H9 (cell line): ENCODE data around the gene EDEM2. TPM values are rescaled to one million over a fixed set of nuclear protein-coding genes. Genes with fewer than 3 reads are reported as not detected.
A peak's percentile ranks its signal among the peaks of the same experiment; 100 is the strongest.

Source experiments
- DNase-seq: peaks from one replicate; pipeline ENCODE4 v3.0.0-alpha.2; 2017
- H2AFZ ChIP-seq: one replicate; pipeline ENCODE4 v1.6.1; 2013; ENCODE audit warnings: mild to moderate bottlenecking, low read length, control low read depth, moderate library complexity
- H2AK5ac ChIP-seq: 2 replicates; pipeline ENCODE4 v1.6.1; 2013; ENCODE audit warnings: low read length, control low read depth, mixed read lengths; ENCODE audit not compliant: insufficient read length
- H2BK120ac ChIP-seq: one replicate; pipeline ENCODE4 v1.6.1; 2013; ENCODE audit warnings: low read depth, mild to moderate bottlenecking, low read length, control low read depth, inconsistent platforms; ENCODE audit not compliant: poor library complexity, severe bottlenecking
- H2BK12ac ChIP-seq: 2 replicates; pipeline ENCODE4 v1.6.1; 2013; ENCODE audit warnings: low read length, control low read depth, mixed read lengths, low read depth; ENCODE audit not compliant: insufficient read length
- H2BK15ac ChIP-seq: 2 replicates; pipeline ENCODE4 v1.6.1; 2013; ENCODE audit warnings: low read depth, low read length, control low read depth
- H2BK20ac ChIP-seq: one replicate; pipeline ENCODE4 v1.6.1; 2013; ENCODE audit warnings: low read depth, mild to moderate bottlenecking, low read length, control low read depth, inconsistent platforms; ENCODE audit not compliant: poor library complexity, severe bottlenecking
- H2BK5ac ChIP-seq: 2 replicates; pipeline ENCODE4 v1.6.1; 2013; ENCODE audit warnings: low read length, control low read depth, mixed read lengths; ENCODE audit not compliant: insufficient read length
- H3K14ac ChIP-seq: 2 replicates; pipeline ENCODE4 v1.6.1; 2013; ENCODE audit warnings: low read length, control low read depth; ENCODE audit not compliant: insufficient read depth
- H3K18ac ChIP-seq: 2 replicates; pipeline ENCODE4 v1.6.1; 2013; ENCODE audit warnings: low read depth, mild to moderate bottlenecking, mixed read lengths, low read length, control low read depth; ENCODE audit not compliant: insufficient read length
- H3K23ac ChIP-seq: 2 replicates; pipeline ENCODE4 v1.6.1; 2013; ENCODE audit warnings: low read length, control low read depth, mixed read lengths, low read depth; ENCODE audit not compliant: insufficient read length
- H3K23me2 ChIP-seq: 2 replicates; pipeline ENCODE4 v1.6.1; 2013; ENCODE audit warnings: low read depth, mild to moderate bottlenecking, mixed read lengths, low read length, control low read depth; ENCODE audit not compliant: insufficient read length, poor library complexity, severe bottlenecking
- H3K27ac ChIP-seq: 2 replicates; pipeline ENCODE4 v1.5.1; 2013; ENCODE audit warnings: low read length, control low read depth, mixed read lengths, low read depth; ENCODE audit not compliant: insufficient read length
- H3K27me3 ChIP-seq: 2 replicates; pipeline ENCODE4 v1.6.1; 2013; ENCODE audit warnings: low read length, control low read depth, inconsistent platforms; ENCODE audit not compliant: insufficient read depth
- H3K4ac ChIP-seq: 2 replicates; pipeline ENCODE4 v1.6.1; 2013; ENCODE audit warnings: low read depth, mild to moderate bottlenecking, control low read depth, inconsistent platforms, low read length, moderate library complexity
- H3K4me1 ChIP-seq: 2 replicates; pipeline ENCODE4 v1.6.1; 2013; ENCODE audit warnings: low read length, control low read depth, inconsistent platforms; ENCODE audit not compliant: insufficient read depth
- H3K4me2 ChIP-seq: 2 replicates; pipeline ENCODE4 v1.6.1; 2013; ENCODE audit warnings: low read length, control low read depth, mixed read lengths; ENCODE audit not compliant: insufficient read length, insufficient read depth
- H3K56ac ChIP-seq: 2 replicates; pipeline ENCODE4 v1.6.1; 2013; ENCODE audit warnings: low read depth, mild to moderate bottlenecking, mixed read lengths, low read length, control low read depth; ENCODE audit not compliant: insufficient read length
- H3K79me1 ChIP-seq: 2 replicates; pipeline ENCODE4 v1.6.1; 2013; ENCODE audit warnings: low read depth, mild to moderate bottlenecking, moderate library complexity, low read length, control low read depth, inconsistent platforms; ENCODE audit not compliant: insufficient read depth, poor library complexity, severe bottlenecking
- H3K79me2 ChIP-seq: 2 replicates; pipeline ENCODE4 v1.6.1; 2013; ENCODE audit warnings: low read length, control low read depth, inconsistent platforms; ENCODE audit not compliant: insufficient read depth
- H3K9ac ChIP-seq: 2 replicates; pipeline ENCODE4 v1.6.1; 2013; ENCODE audit warnings: low read length, control low read depth, mixed read lengths; ENCODE audit not compliant: insufficient read length; ENCODE audit errors: extremely low read depth
- H3K9me3 ChIP-seq: one replicate; pipeline ENCODE4 v1.6.1; 2013; ENCODE audit warnings: low read depth, low read length, inconsistent platforms; ENCODE audit not compliant: control insufficient read depth
- H3T11ph ChIP-seq: one replicate; pipeline ENCODE4 v1.6.1; 2013; ENCODE audit warnings: mild to moderate bottlenecking, low read length, control low read depth, inconsistent platforms
- H4K20me1 ChIP-seq: one replicate; pipeline ENCODE4 v1.6.1; 2013; ENCODE audit not compliant: control insufficient read depth, insufficient read length, insufficient read depth
- H4K5ac ChIP-seq: 2 replicates; pipeline ENCODE4 v1.6.1; 2013; ENCODE audit warnings: low read depth, mild to moderate bottlenecking, mixed read lengths, low read length, control low read depth; ENCODE audit not compliant: insufficient read length
- H4K8ac ChIP-seq: replicated peaks from 2 replicates; pipeline ENCODE4 v1.6.1; 2013; ENCODE audit warnings: low read length, control low read depth, mixed read lengths, low read depth; ENCODE audit not compliant: insufficient read length
- H4K91ac ChIP-seq: 2 replicates; pipeline ENCODE4 v1.6.1; 2013; ENCODE audit warnings: low read depth, mild to moderate bottlenecking, moderate library complexity, mixed read lengths, low read length, control low read depth; ENCODE audit not compliant: insufficient read length
- H3K27ac Mint-ChIP-seq, 3 experiments: 2 replicates in 2 of 3; 3 replicates in 1 of 3; pipeline ENCODE4 v1.8.0; 2020 to 2021; ENCODE audit warnings: mixed read lengths in 3 of 3, mild to moderate bottlenecking in 1 of 3, moderate library complexity in 1 of 3
- H3K27me3 Mint-ChIP-seq: 2 replicates; pipeline ENCODE4 v1.8.0; 2021; ENCODE audit warnings: low read depth, mild to moderate bottlenecking, moderate library complexity, mixed read lengths
- H3K36me3 Mint-ChIP-seq, 3 experiments: 2 replicates in 2 of 3; 3 replicates in 1 of 3; pipeline ENCODE4 v1.8.0; 2020 to 2021; ENCODE audit warnings: low read depth in 3 of 3, mixed read lengths in 3 of 3; ENCODE audit not compliant: insufficient read depth in 1 of 3
- H3K4me1 Mint-ChIP-seq, 2 experiments: 2 replicates each; pipeline ENCODE4 v1.8.0; 2020; ENCODE audit warnings: mixed read lengths in 2 of 2
- H3K4me3 Mint-ChIP-seq, 2 experiments: 2 replicates in 1 of 2; 3 replicates in 1 of 2; pipeline ENCODE4 v1.8.0; 2020 to 2021; ENCODE audit warnings: mild to moderate bottlenecking in 2 of 2, mixed read lengths in 2 of 2, moderate library complexity in 1 of 2
- H3K9me3 Mint-ChIP-seq, 2 experiments: 2 replicates in 1 of 2; 3 replicates in 1 of 2; pipeline ENCODE4 v1.8.0; 2020; ENCODE audit warnings: mild to moderate bottlenecking in 2 of 2, mixed read lengths in 2 of 2, moderate library complexity in 1 of 2
- WGBS: extraction: QIAGEN DNeasy Blood & Tissue Kit; methylation state at CpG from one replicate; pipeline ENCODE4 v1.1.7; 2013; ENCODE audit warnings: missing lambda C conversion rate, low lambda C conversion rate, mixed read lengths; ENCODE audit not compliant: insufficient read length; ENCODE audit errors: extremely low coverage; 5-methylcytosine and 5-hydroxymethylcytosine counted together
- total RNA-seq: library from RNA; stranded (reverse); gene quantifications from 2 replicates; pipeline ENCODE4 v1.2.1, GENCODE V29; 2021
- TF ChIP-seq, protein P1 (sequence below): fragments of 200-600 bp; sonication (generic); conservative IDR thresholded peaks from 3 replicates; pipeline ENCODE4 v1.8.0; 2021; ENCODE audit warnings: antibody characterized with exemption, mild to moderate bottlenecking

EDEM2 gene
- total RNA-seq, 1 experiment from 2014 or later = 27.8 TPM

DNA sequence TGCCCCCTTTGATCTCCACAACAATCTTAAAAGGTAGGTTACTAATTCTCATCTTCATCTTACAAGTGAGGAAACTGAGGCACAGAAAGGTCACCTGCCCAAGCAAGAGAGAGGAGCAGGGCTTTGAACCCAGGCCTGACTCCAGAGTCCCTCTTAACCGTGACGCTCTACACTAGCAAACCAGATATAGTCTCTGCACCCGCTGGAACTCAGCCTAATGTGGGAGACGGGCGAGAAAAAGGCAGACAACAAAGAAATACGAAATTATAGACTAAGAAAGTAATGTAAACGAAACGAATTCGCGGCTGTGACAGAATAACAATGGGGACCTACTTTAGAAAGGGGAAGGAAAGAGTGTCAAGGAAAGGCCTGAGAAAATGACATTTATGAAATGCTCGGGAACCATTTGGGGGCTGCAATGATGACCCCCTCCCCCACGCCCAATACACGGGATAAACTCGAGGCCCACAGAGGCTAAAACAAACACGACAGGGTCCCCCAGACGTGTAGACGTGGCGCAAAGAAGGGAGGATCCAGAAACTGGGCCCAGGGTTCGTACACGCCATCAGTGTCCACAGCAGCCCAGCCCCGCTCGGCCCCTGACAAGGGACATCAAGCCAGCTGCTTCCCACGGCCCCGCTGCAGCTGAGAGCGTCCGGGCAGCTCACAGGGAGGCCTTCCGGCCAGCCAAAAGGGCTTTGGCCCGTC lies 55.2 kb downstream of the EDEM2 start:
- no peak overlapping the region for H2BK12ac ChIP-seq
- peak overlapping the region; percentile 83 to 95 for H3K4me3 Mint-ChIP-seq
- H3K14ac ChIP-seq = peak overlapping the region; percentile 21
- no peak overlapping the region for H4K5ac ChIP-seq
- no peak overlapping the region for H3K4ac ChIP-seq
- no peaks in the 10 kb centered on the region for H4K20me1 ChIP-seq
- no peak overlapping the region for H2BK5ac ChIP-seq
- H3K27ac Mint-ChIP-seq = peak overlapping the region; percentile 10 to 85 (median 78)
- H4K91ac ChIP-seq = no peak overlapping the region
- no peak overlapping the region for H3K23ac ChIP-seq
- H2BK15ac ChIP-seq = no peak overlapping the region
- H3K27ac ChIP-seq = no peak overlapping the region
- H3K4me1 ChIP-seq = no peaks in the 10 kb centered on the region; the same call in 1 of the 2 replicates
- TF ChIP-seq, protein P1, sequence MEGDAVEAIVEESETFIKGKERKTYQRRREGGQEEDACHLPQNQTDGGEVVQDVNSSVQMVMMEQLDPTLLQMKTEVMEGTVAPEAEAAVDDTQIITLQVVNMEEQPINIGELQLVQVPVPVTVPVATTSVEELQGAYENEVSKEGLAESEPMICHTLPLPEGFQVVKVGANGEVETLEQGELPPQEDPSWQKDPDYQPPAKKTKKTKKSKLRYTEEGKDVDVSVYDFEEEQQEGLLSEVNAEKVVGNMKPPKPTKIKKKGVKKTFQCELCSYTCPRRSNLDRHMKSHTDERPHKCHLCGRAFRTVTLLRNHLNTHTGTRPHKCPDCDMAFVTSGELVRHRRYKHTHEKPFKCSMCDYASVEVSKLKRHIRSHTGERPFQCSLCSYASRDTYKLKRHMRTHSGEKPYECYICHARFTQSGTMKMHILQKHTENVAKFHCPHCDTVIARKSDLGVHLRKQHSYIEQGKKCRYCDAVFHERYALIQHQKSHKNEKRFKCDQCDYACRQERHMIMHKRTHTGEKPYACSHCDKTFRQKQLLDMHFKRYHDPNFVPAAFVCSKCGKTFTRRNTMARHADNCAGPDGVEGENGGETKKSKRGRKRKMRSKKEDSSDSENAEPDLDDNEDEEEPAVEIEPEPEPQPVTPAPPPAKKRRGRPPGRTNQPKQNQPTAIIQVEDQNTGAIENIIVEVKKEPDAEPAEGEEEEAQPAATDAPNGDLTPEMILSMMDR = no peak
- no peak overlapping the region for H3K56ac ChIP-seq
- no peaks in the 10 kb centered on the region for H3K27me3 ChIP-seq
- DNase-seq = no peak
- no peak overlapping the region for H3T11ph ChIP-seq
- no peaks in the 10 kb centered on the region for H3K9me3 Mint-ChIP-seq
- no CpG with 5 or more reads among the region's 28 CpGs for WGBS
- H4K8ac ChIP-seq = no peak overlapping the region
- H3K27me3 Mint-ChIP-seq = peaks cover 14% of the 10 kb centered on the region
- H3K9me3 ChIP-seq = no peaks in the 10 kb centered on the region
- no peak overlapping the region for H2AK5ac ChIP-seq
- H3K4me2 ChIP-seq = peak overlapping the region; percentile 91
- no peak overlapping the region for H2BK20ac ChIP-seq
- H3K9ac ChIP-seq = peak overlapping the region; percentile 68
- no peaks in the 10 kb centered on the region for H3K79me1 ChIP-seq
- no peak overlapping the region for H2AFZ ChIP-seq
- H3K36me3 Mint-ChIP-seq = peaks cover 7 to 17% (median 13%) of the 10 kb centered on the region in 3 experiments; a peak in 6 of 7 replicates
- peak overlapping the region; percentile 55 for H3K18ac ChIP-seq
- H3K4me1 Mint-ChIP-seq = peaks cover 24 to 31% of the 10 kb centered on the region in 2 experiments
- peaks cover 13% of the 10 kb centered on the region for H3K23me2 ChIP-seq
- H2BK120ac ChIP-seq = no peak overlapping the region
- H3K79me2 ChIP-seq = peaks cover 16% of the 10 kb centered on the region; the same call in 1 of the 2 replicates
